Measurements from ENCODE around the gene CHKA.

- no peak for TF ChIP-seq ZNF766 (CRISPR knock-in tag; conservative IDR thresholded peaks at IDR 0.05)
- TF ChIP-seq NFYB (IDR thresholded peaks at IDR 0.05; ENCODE audit: extremely low read depth, insufficient read length), result no peak
- no peak for TF ChIP-seq GATAD2B (IDR thresholded peaks at IDR 0.05; ENCODE audit: borderline replicate concordance)
- no peak for TF ChIP-seq PKNOX1 (IDR thresholded peaks at IDR 0.05)
- TF ChIP-seq GABPB1 (CRISPR knock-in tag; IDR thresholded peaks at IDR 0.05), result no peak
- TF ChIP-seq SMARCC2 (IDR thresholded peaks at IDR 0.05; ENCODE audit: low read depth), result no peak
- TF ChIP-seq TEAD4 (IDR thresholded peaks at IDR 0.05; ENCODE audit: low read length), result no peak
- no peak for TF ChIP-seq TEAD4 (CRISPR knock-in tag; IDR thresholded peaks at IDR 0.05; ENCODE audit: borderline replicate concordance)
- TF ChIP-seq KLF16 (IDR thresholded peaks at IDR 0.05), result no peak
- no peak for TF ChIP-seq NUFIP1 (IDR thresholded peaks at IDR 0.05; ENCODE audit: partially characterized antibody)
- TF ChIP-seq, protein P1, sequence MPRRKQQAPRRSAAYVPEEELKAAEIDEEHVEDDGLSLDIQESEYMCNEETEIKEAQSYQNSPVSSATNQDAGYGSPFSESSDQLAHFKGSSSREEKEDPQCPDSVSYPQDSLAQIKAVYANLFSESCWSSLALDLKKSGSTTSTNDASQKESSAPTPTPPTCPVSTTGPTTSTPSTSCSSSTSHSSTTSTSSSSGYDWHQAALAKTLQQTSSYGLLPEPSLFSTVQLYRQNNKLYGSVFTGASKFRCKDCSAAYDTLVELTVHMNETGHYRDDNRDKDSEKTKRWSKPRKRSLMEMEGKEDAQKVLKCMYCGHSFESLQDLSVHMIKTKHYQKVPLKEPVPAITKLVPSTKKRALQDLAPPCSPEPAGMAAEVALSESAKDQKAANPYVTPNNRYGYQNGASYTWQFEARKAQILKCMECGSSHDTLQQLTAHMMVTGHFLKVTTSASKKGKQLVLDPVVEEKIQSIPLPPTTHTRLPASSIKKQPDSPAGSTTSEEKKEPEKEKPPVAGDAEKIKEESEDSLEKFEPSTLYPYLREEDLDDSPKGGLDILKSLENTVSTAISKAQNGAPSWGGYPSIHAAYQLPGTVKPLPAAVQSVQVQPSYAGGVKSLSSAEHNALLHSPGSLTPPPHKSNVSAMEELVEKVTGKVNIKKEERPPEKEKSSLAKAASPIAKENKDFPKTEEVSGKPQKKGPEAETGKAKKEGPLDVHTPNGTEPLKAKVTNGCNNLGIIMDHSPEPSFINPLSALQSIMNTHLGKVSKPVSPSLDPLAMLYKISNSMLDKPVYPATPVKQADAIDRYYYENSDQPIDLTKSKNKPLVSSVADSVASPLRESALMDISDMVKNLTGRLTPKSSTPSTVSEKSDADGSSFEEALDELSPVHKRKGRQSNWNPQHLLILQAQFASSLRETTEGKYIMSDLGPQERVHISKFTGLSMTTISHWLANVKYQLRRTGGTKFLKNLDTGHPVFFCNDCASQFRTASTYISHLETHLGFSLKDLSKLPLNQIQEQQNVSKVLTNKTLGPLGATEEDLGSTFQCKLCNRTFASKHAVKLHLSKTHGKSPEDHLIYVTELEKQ (CRISPR knock-in tag; IDR thresholded peaks at IDR 0.05), result no peak
Observed at GRCh38 chr11:68053117-68053516, 68.1 kb downstream of the CHKA start.
